Activated CD8-positive, alpha-beta T cell treated with anti-CD3 and anti-CD28 coated beads for 36 hours (primary cell): ENCODE data around the gene TBC1D8. TPM values are rescaled to one million over a fixed set of nuclear protein-coding genes. Genes with fewer than 3 reads are reported as not detected.

Experiments used
- ATAC-seq: fragments of 200-7000 bp; cut with Tn5 transposase; one replicate; pipeline ENCODE4 v1.10.0; 2021; ENCODE audit warnings: mild to moderate bottlenecking, moderate library complexity
- CTCF ChIA-PET: fragments of 350-600 bp; sonication (Branson Sonifier 250); formaldehyde crosslinking; loops from one replicate; lab custom pipeline; 2021; ENCODE audit warnings: antibody characterized with exemption; lab: Charles Lee
- POLR2A ChIA-PET: fragments of 350-600 bp; sonication (Branson Sonifier 250); formaldehyde crosslinking; loops from one replicate; lab custom pipeline; 2021; ENCODE audit warnings: antibody characterized with exemption; lab: Charles Lee
- DNase-seq: peaks from one replicate; pipeline ENCODE4 v3.0.0-alpha.2; 2020
- H3K27ac Mint-ChIP-seq: one replicate; pipeline ENCODE4 v1.8.0; 2021; ENCODE audit warnings: mild to moderate bottlenecking, mixed read lengths
- H3K27me3 Mint-ChIP-seq: one replicate; pipeline ENCODE4 v1.8.0; 2021; ENCODE audit warnings: mixed read lengths
- H3K36me3 Mint-ChIP-seq: one replicate; pipeline ENCODE4 v1.8.0; 2021; ENCODE audit warnings: low read depth, mixed read lengths
- H3K4me1 Mint-ChIP-seq: one replicate; pipeline ENCODE4 v1.8.0; 2021; ENCODE audit warnings: low read depth, mixed read lengths
- H3K4me3 Mint-ChIP-seq: one replicate; pipeline ENCODE4 v1.8.0; 2021; ENCODE audit warnings: mild to moderate bottlenecking, moderate library complexity, mixed read lengths
- H3K9me3 Mint-ChIP-seq: one replicate; pipeline ENCODE4 v1.8.0; 2021; ENCODE audit warnings: mixed read lengths
- CTCF ChIP-seq: fragments of 200-600 bp; IDR thresholded peaks from one replicate; pipeline ENCODE4 v1.8.0; 2022; ENCODE audit warnings: antibody characterized with exemption, mild to moderate bottlenecking
- intact Hi-C: fragments of 100-400 bp; cut with micrococcal nuclease; formaldehyde crosslinking; loops from one replicate; pipeline ENCODE4 v1.10.0; 2022
- total RNA-seq, 2 experiments: library from RNA; stranded (reverse); gene quantifications; one replicate each; pipeline ENCODE4 v1.2.3, GENCODE V29; 2021

The TBC1D8 gene
- total RNA-seq, 2 experiments from 2014 or later: 3.2 to 3.3 TPM

- DNase-seq (no peak), ATAC-seq (no peak)
- H3K36me3 Mint-ChIP-seq: peaks cover 2% of the 10 kb centered on the region
- H3K27me3 Mint-ChIP-seq: no peaks in the 10 kb centered on the region
- no peak overlapping the region for H3K4me3 Mint-ChIP-seq
- H3K27ac Mint-ChIP-seq: no peak overlapping the region
- TF ChIP-seq CTCF: no peak
- no peaks in the 10 kb centered on the region for H3K9me3 Mint-ChIP-seq
- CTCF ChIA-PET: no interaction called here
- intact Hi-C loops: no loop called here
- POLR2A ChIA-PET: interaction anchor here (0.6 kb wide), 1 partner anchor 1538 kb away, joined by 3 read pairs; no protein-coding TSS in a partner anchor
- H3K4me1 Mint-ChIP-seq: peaks cover 8% of the 10 kb centered on the region
Measured at GRCh38 chr2:100968146-100969145, 182.7 kb downstream of the TBC1D8 start.

- ChIA-PET POLR2A (interaction anchor here (0.6 kb wide), 1 partner anchor 1537 kb away, joined by 3 read pairs; no protein-coding TSS in a partner anchor), CTCF (no interaction called here)
- H3K36me3 Mint-ChIP-seq: peaks cover 2% of the 10 kb centered on the region
- H3K27me3 Mint-ChIP-seq: no peaks in the 10 kb centered on the region
- ATAC-seq (no peak), DNase-seq (no peak)
- peaks cover 8% of the 10 kb centered on the region for H3K4me1 Mint-ChIP-seq
- intact Hi-C loops: no loop called here
- no peaks in the 10 kb centered on the region for H3K9me3 Mint-ChIP-seq
- H3K27ac Mint-ChIP-seq: no peak overlapping the region
- H3K4me3 Mint-ChIP-seq: no peak overlapping the region
- TF ChIP-seq CTCF: no peak
Measured at GRCh38 chr2:100967716-100968115, 183.5 kb downstream of the TBC1D8 start.

- DNase-seq: no peak
- Mint-ChIP-seq H3K36me3 (no peaks in the 10 kb centered on the region), H3K9me3 (no peaks in the 10 kb centered on the region), H3K27me3 (no peaks in the 10 kb centered on the region), H3K4me3 (no peak overlapping the region), H3K4me1 (peaks cover 8% of the 10 kb centered on the region), H3K27ac (no peak overlapping the region)
- TF ChIP-seq CTCF: no peak
- CTCF ChIA-PET: no interaction called here
- POLR2A ChIA-PET: interaction anchor here (0.7 kb wide), 1 partner anchor 237 kb away, joined by 3 read pairs; no protein-coding TSS in a partner anchor
- no peak for ATAC-seq
- intact Hi-C loops: no loop called here
Measured at GRCh38 chr2:100965596-100965995, 185.6 kb downstream of the TBC1D8 start.

- ATAC-seq (no peak), DNase-seq (no peak)
- TF ChIP-seq CTCF: no peak
- no peaks in the 10 kb centered on the region for H3K27me3 Mint-ChIP-seq
- H3K4me3 Mint-ChIP-seq: no peak overlapping the region
- H3K4me1 Mint-ChIP-seq: peaks cover 8% of the 10 kb centered on the region
- POLR2A ChIA-PET: no interaction called here
- H3K27ac Mint-ChIP-seq: no peak overlapping the region
- CTCF ChIA-PET: interaction anchor here (0.8 kb wide), 1 partner anchor 354 kb away, joined by 3 read pairs; no protein-coding TSS in a partner anchor
- intact Hi-C loops: no loop called here
- no peaks in the 10 kb centered on the region for H3K36me3 Mint-ChIP-seq
- no peaks in the 10 kb centered on the region for H3K9me3 Mint-ChIP-seq
Measured at GRCh38 chr2:100964681-100965169, 186.5 kb downstream of the TBC1D8 start.

- no peak for ATAC-seq
- H3K36me3 Mint-ChIP-seq: no peaks in the 10 kb centered on the region
- DNase-seq: no peak
- H3K27ac Mint-ChIP-seq: no peak overlapping the region
- no peaks in the 10 kb centered on the region for H3K27me3 Mint-ChIP-seq
- no peak overlapping the region for H3K4me3 Mint-ChIP-seq
- H3K9me3 Mint-ChIP-seq: no peaks in the 10 kb centered on the region
- intact Hi-C loops: no loop called here
- no peak for TF ChIP-seq CTCF
- H3K4me1 Mint-ChIP-seq: peaks cover 8% of the 10 kb centered on the region
- CTCF ChIA-PET: interaction anchor here (0.8 kb wide), 1 partner anchor 354 kb away, joined by 3 read pairs; no protein-coding TSS in a partner anchor
- POLR2A ChIA-PET: no interaction called here
Measured at GRCh38 chr2:100964222-100964621, 187.0 kb downstream of the TBC1D8 start.
